ENCODE data around the gene INSYN2B.

INSYN2B gene

GRCh38 chr5:169886677-169887076 is 93.6 kb downstream of the INSYN2B start:
- no peak for DNase-seq (ENCODE audit: low read depth)

- no peak for DNase-seq (ENCODE audit: low read depth)
Measured at GRCh38 chr5:169886033-169886432, 94.3 kb downstream of the INSYN2B start.

- no peak for DNase-seq (ENCODE audit: low read depth)
Measured at GRCh38 chr5:169881702-169882303, 98.5 kb downstream of the INSYN2B start.

GRCh38 chr5:169880785-169881184 is 99.5 kb downstream of the INSYN2B start:
- no peak for DNase-seq (ENCODE audit: low read depth)

- no peak for DNase-seq (ENCODE audit: low read depth)
Measured at GRCh38 chr5:169880012-169880663, 100.2 kb downstream of the INSYN2B start.

- no peak for DNase-seq (ENCODE audit: low read depth)
Measured at GRCh38 chr5:169876386-169876785, 103.9 kb downstream of the INSYN2B start.

DNA sequence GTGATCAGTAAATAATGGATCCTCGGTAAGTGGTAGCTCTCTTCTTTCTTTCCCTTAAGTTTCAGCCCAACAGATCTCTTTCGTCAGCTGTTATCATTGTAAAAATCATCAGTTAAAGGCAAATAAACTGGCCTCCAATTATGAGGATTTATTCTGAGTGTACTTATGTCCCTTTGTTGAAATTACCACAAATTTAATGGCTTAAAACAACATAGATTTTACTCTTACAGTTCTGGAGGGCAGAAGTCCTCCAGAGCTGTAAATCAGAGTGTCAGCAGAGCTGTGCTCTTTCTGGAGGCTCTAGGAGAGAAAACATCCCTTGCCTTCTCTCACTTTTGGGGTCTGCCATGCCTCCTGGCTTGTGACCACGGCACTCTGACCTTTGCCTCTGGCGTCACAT is 104.6 kb downstream of the INSYN2B start:
- no peak for DNase-seq (ENCODE audit: low read depth)

DNA sequence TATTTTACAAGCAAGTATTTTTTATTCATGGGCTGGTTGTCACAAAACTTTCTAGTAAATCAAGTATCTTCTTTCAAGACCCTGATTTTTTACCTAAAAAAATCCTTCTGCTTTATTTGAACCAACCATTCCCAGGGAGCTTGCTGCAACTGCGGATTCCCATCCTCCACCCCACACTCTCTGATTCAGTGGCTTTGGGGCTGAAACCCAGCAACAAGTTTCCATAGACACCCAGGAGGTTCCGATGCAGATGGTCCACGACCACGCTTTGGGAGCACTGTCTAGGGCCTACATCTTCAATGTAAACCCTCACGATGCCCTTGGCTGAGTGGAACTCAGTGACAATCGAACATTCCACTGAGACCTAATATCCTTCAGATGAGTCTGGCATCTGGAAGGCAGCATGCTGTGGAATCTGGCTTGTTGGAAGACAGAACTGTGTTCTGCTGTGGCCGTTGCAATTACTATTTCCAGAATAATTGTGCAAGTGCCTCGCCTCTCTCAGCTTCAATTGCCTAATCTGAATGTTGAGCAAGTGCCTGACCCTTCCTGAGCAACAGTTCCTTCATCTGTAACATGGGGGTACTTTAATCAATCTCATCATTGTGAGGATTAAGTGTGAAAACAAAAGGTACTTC is 105.1 kb downstream of the INSYN2B start:
- no peak for DNase-seq (ENCODE audit: low read depth)

DNA sequence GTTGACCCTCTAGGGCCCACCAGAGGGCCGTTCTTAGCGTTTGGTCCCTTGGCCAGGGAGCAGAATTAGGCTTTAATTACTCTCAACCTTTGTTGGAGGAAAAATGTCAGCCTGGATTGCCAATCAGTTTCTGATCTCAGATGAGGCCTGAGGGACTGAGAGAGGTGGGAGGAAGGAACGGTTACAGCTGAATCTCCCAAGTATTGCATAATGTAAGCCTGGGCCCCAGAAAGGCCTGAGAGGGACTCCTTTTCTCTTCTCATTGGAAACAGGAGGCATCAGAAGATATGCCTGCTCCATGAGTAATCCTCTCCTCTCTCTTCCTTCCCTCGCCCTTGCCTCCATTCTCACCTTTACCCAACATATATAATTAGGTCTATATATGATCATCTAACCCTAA is 105.7 kb downstream of the INSYN2B start:
- no peak for DNase-seq (ENCODE audit: low read depth)

GRCh38 chr5:169873642-169874041 is 106.7 kb downstream of the INSYN2B start:
- DNase-seq (ENCODE audit: low read depth), result no peak

- DNase-seq (ENCODE audit: low read depth), result no peak
Measured at GRCh38 chr5:169871826-169872490, 108.3 kb downstream of the INSYN2B start.

DNA sequence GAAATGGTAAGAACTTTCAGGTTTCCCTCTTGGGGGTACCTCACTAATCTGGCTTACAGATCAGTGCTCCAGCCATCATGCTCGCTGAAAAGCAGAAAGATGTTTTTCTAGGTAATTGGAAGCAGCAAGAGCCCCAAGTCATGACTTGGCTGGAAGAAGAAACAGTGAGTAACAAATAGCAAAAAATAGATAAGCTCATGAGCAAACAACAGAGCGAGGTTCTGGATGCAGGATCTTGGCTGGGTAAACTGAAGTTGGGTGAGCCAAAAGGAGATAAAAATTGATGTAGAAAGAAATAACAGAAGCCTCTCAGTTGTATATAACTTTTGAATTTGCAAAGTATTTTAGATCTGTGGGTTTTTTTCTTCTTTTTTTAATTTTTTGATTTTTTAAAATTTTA is 110.1 kb downstream of the INSYN2B start:
- no peak for DNase-seq (ENCODE audit: low read depth)

DNA sequence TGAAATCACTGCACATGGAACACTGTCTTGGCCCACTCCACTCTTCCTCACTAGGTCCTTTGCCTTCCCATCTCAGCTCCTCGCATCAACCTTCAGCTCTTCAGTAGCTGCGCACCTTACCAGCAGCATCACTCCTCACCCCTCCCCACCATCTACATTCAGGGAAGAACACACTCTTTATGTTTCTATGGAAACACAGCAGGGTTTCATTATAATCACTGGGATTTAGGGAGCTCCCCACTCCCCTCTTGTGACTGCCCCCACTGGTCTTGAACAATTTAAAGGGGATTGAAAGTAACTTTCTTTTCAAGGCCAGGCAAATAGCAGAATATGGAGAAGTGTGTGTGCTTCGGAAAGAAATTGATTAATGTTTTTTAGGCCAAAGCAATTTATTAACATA is 111.2 kb downstream of the INSYN2B start:
- no peak for DNase-seq (ENCODE audit: low read depth)

- DNase-seq (ENCODE audit: low read depth), result no peak
Measured at GRCh38 chr5:169867347-169867746, 112.9 kb downstream of the INSYN2B start.

- DNase-seq (ENCODE audit: low read depth), result no peak
Measured at GRCh38 chr5:169864483-169864882, 115.8 kb downstream of the INSYN2B start.

GRCh38 chr5:169862391-169862811 is 117.9 kb downstream of the INSYN2B start:
- no peak for DNase-seq (ENCODE audit: low read depth)

DNA sequence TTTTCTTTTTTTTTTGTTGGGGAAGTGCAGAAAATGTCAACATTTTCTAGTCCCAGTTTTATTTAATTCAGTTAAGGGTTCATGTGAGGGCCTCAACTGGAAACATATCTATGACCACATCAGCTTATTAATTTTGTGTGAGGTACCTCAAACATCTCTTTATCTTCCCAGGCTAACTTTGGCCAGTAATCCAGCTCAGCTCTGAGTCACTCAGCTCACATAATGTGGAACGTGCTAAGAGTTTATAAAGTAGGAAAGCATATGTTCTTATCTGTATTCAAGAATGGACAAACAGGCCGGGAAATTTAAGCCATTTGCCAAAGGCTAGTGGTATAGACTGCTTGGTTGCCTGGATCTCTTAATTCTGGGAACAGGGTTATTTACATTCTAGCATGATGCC is 118.4 kb downstream of the INSYN2B start:
- DNase-seq (ENCODE audit: low read depth), result peak; percentile 35

DNA sequence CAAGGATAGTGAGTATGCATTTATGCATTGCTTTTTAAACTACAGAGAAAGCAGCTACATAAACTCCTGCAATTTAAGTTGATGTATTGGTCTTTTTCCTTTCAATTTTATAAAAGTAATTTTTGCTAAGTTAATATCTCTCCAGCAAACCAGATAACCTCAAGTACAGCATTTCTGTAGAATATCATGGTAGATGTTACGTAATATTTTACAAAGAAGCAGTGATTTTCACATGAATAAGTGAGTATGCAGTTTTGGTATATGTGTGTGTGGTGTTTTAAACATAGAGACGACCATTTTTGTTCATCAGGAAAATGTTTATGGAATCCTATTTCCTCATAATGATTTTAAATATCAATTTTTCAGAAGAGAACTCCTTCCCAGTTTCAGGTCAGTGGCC is 118.9 kb downstream of the INSYN2B start:
- DNase-seq (ENCODE audit: low read depth), result no peak

GRCh38 chr5:169860585-169860984 is 119.7 kb downstream of the INSYN2B start:
- DNase-seq (ENCODE audit: low read depth), result no peak

DNA sequence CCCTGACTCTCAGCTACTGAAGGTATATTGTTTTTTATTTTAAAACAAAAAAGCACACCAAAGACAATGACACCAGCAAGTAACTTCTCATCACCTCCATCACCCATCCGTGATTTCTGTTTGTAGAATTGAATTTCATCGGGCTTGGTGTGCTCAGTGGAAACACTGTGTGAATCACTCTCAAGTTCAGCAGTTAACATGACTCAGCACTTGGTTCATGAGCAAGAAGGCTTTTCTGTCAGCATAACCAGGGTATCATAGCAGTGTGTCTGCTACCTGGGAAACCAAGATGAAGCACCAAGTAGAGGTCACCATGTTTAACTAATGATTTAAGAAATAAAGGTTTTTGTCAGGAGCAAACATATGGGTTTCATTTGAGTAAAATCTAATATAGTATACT is 123.7 kb downstream of the INSYN2B start:
- peak; percentile 80 for DNase-seq (ENCODE audit: low read depth)

GRCh38 chr5:169851321-169851850 is 128.9 kb downstream of the INSYN2B start:
- no peak for DNase-seq (ENCODE audit: low read depth)

- DNase-seq (ENCODE audit: low read depth), result no peak
Measured at GRCh38 chr5:169850409-169850808, 129.9 kb downstream of the INSYN2B start.

DNA sequence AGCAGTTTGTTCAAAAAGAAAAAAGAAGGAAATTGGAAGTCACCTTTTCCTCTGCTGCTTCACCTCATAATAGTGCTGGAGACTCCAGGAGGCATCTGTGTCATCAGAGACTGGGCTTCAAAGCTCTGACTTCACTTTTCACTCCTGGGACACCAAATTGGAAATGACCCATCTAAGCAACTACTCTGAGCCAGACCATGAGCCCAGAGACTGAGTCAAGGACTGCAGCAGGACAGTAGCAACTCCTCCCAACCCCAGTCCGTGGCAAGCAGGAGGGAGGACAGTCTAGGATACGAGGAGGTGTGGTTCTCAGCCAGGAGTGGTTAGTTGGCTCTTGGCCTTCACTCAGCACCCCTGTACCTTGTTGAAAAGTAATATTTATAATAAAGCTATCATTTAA is 131.5 kb downstream of the INSYN2B start:
- no peak for DNase-seq (ENCODE audit: low read depth)

Measured in stromal cell of bone marrow (primary cell).